Measurements from ENCODE around the gene LOXHD1.

GRCh38 chr18:46464926-46465655 is 191.9 kb downstream of the LOXHD1 start:
- no peak for TF ChIP-seq EZH2 (IDR thresholded peaks at IDR 0.05; ENCODE audit: borderline replicate concordance, insufficient read depth, low read depth, low read length, poor library complexity, severe bottlenecking)
- TF ChIP-seq, protein P1, sequence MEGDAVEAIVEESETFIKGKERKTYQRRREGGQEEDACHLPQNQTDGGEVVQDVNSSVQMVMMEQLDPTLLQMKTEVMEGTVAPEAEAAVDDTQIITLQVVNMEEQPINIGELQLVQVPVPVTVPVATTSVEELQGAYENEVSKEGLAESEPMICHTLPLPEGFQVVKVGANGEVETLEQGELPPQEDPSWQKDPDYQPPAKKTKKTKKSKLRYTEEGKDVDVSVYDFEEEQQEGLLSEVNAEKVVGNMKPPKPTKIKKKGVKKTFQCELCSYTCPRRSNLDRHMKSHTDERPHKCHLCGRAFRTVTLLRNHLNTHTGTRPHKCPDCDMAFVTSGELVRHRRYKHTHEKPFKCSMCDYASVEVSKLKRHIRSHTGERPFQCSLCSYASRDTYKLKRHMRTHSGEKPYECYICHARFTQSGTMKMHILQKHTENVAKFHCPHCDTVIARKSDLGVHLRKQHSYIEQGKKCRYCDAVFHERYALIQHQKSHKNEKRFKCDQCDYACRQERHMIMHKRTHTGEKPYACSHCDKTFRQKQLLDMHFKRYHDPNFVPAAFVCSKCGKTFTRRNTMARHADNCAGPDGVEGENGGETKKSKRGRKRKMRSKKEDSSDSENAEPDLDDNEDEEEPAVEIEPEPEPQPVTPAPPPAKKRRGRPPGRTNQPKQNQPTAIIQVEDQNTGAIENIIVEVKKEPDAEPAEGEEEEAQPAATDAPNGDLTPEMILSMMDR (IDR thresholded peaks at IDR 0.05): no peak

Measured in B cell (primary cell).